ENCODE data around the gene TTI1. TPM values are rescaled to one million over a fixed set of nuclear protein-coding genes. Genes with fewer than 3 reads are reported as not detected.

Gene TTI1
- total and polyA plus RNA-seq, 2 experiments from 2014 or later, result 17.8 to 56.4 TPM

DNA sequence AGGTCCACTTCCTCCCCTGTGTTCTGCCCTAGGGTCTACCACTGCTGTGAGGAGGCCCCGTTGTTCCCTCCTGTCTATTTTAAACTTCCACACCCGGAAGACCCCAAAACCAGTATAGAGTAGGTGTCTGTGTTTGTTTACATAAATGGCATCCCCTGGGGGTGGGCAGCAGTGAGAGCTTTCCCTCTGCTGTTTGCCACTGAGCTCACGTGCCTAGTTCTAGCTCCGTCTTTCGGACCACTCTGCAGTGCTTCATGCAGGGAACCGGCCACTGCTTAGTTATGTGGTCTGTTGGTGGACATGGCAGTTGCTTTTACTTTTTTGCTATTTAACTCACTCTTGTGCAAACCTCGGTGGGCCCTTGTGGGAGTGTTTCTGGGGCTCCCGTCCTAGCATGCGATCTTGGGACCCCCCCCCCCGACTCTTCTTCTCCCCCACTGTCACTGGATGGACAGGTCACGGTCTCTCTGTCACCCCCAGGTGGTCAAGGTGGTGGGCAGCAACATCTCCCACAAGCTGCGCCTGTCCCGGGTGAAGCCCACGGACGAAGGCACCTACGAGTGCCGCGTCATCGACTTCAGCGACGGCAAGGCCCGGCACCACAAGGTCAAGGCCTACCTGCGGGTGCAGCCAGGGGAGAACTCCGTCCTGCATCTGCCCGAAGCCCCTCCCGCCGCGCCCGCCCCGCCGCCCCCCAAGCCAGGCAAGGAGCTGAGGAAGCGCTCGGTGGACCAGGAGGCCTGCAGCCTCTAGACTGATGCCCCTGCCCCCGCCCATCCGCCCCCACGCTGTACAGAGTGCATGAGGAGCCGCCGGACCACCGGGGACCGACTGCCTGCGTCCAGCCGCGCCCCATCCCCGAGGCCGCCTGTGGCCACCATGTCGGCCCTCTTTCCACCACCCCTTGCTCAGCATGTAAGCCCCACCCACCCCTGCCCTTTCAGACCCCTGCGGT, 89.5 kb downstream of the TTI1 start:
- Histone ChIP-seq H3K4me1 (ENCODE audit: insufficient read depth) (peaks cover 5% of the 10 kb centered on the region; the same call in 1 of the 2 replicates), H3K36me3 (ENCODE audit: insufficient read depth) (no peaks in the 10 kb centered on the region), H3K9me2 (ENCODE audit: insufficient read depth) (no peaks in the 10 kb centered on the region), H3K4me3 (no peak overlapping the region), H3F3A (replicated peaks; ENCODE audit: low read depth) (no peaks in the 10 kb centered on the region), H3K4me2 (no peak overlapping the region), H2AFZ (no peak overlapping the region), H4K20me1 (replicated peaks; ENCODE audit: insufficient read depth) (no peaks in the 10 kb centered on the region), H3K27me3 (ENCODE audit: insufficient read depth) (no peaks in the 10 kb centered on the region), H3K27ac (ENCODE audit: low read depth) (no peak overlapping the region), H3K79me2 (replicated peaks; ENCODE audit: insufficient read depth) (no peaks in the 10 kb centered on the region)
- ATAC-seq (peak; percentile 74), DNase-seq (ENCODE audit: low spot score) (peak; percentile 56)
- peaks cover 4% of the 10 kb centered on the region for H3K27me3 Mint-ChIP-seq (ENCODE audit: insufficient read depth, low read depth, poor library complexity)
- H3K4me3 Mint-ChIP-seq, result no peak overlapping the region
- H3K4me1 Mint-ChIP-seq, result peaks cover 3% of the 10 kb centered on the region
- no peak overlapping the region; the same call in 1 of the 2 replicates for H3K27ac Mint-ChIP-seq
- no peaks in the 10 kb centered on the region; the same call in 2 of the 3 replicates for H3K36me3 Mint-ChIP-seq (ENCODE audit: low read depth)
- H3K9me3 Mint-ChIP-seq, result peaks cover 13% of the 10 kb centered on the region
- TF ChIP-seq NANOG (IDR thresholded peaks at IDR 0.05; ENCODE audit: borderline replicate concordance) (no peak), CTCF (conservative IDR thresholded peaks at IDR 0.05; ENCODE audit: low read depth in 2 of 2) (peak; percentile 43 to 61), JUNB (IDR thresholded peaks at IDR 0.05; ENCODE audit: unreplicated experiment) (no peak)

DNA sequence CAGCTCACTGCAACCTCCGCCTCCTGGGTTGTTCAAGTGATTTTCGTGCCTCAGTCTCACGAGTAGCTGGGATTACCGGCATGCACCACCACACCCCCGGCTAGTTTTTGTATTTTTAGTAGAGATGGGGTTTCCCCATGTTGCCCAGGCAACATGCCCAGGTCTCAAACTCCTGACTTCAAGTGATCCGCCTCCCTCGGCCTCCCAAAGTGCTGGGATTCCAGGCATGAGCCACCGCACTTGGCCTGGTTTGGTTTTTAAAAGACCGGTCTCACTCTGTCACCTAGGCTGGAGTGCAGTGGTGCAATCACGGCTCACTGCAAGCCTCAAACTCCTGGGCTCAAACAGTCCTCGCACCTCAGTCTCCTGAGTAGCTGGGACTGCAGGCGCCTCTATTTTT, 90.2 kb downstream of the TTI1 start:
- no peak for DNase-seq (ENCODE audit: low spot score)
- TF ChIP-seq, protein P1, sequence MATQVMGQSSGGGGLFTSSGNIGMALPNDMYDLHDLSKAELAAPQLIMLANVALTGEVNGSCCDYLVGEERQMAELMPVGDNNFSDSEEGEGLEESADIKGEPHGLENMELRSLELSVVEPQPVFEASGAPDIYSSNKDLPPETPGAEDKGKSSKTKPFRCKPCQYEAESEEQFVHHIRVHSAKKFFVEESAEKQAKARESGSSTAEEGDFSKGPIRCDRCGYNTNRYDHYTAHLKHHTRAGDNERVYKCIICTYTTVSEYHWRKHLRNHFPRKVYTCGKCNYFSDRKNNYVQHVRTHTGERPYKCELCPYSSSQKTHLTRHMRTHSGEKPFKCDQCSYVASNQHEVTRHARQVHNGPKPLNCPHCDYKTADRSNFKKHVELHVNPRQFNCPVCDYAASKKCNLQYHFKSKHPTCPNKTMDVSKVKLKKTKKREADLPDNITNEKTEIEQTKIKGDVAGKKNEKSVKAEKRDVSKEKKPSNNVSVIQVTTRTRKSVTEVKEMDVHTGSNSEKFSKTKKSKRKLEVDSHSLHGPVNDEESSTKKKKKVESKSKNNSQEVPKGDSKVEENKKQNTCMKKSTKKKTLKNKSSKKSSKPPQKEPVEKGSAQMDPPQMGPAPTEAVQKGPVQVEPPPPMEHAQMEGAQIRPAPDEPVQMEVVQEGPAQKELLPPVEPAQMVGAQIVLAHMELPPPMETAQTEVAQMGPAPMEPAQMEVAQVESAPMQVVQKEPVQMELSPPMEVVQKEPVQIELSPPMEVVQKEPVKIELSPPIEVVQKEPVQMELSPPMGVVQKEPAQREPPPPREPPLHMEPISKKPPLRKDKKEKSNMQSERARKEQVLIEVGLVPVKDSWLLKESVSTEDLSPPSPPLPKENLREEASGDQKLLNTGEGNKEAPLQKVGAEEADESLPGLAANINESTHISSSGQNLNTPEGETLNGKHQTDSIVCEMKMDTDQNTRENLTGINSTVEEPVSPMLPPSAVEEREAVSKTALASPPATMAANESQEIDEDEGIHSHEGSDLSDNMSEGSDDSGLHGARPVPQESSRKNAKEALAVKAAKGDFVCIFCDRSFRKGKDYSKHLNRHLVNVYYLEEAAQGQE (IDR thresholded peaks at IDR 0.05; ENCODE audit: unreplicated experiment), result no peak
- TF ChIP-seq CREB1 (CRISPR knock-in tag; IDR thresholded peaks at IDR 0.05; ENCODE audit: low read depth), result no peak
- TF ChIP-seq, protein P2, sequence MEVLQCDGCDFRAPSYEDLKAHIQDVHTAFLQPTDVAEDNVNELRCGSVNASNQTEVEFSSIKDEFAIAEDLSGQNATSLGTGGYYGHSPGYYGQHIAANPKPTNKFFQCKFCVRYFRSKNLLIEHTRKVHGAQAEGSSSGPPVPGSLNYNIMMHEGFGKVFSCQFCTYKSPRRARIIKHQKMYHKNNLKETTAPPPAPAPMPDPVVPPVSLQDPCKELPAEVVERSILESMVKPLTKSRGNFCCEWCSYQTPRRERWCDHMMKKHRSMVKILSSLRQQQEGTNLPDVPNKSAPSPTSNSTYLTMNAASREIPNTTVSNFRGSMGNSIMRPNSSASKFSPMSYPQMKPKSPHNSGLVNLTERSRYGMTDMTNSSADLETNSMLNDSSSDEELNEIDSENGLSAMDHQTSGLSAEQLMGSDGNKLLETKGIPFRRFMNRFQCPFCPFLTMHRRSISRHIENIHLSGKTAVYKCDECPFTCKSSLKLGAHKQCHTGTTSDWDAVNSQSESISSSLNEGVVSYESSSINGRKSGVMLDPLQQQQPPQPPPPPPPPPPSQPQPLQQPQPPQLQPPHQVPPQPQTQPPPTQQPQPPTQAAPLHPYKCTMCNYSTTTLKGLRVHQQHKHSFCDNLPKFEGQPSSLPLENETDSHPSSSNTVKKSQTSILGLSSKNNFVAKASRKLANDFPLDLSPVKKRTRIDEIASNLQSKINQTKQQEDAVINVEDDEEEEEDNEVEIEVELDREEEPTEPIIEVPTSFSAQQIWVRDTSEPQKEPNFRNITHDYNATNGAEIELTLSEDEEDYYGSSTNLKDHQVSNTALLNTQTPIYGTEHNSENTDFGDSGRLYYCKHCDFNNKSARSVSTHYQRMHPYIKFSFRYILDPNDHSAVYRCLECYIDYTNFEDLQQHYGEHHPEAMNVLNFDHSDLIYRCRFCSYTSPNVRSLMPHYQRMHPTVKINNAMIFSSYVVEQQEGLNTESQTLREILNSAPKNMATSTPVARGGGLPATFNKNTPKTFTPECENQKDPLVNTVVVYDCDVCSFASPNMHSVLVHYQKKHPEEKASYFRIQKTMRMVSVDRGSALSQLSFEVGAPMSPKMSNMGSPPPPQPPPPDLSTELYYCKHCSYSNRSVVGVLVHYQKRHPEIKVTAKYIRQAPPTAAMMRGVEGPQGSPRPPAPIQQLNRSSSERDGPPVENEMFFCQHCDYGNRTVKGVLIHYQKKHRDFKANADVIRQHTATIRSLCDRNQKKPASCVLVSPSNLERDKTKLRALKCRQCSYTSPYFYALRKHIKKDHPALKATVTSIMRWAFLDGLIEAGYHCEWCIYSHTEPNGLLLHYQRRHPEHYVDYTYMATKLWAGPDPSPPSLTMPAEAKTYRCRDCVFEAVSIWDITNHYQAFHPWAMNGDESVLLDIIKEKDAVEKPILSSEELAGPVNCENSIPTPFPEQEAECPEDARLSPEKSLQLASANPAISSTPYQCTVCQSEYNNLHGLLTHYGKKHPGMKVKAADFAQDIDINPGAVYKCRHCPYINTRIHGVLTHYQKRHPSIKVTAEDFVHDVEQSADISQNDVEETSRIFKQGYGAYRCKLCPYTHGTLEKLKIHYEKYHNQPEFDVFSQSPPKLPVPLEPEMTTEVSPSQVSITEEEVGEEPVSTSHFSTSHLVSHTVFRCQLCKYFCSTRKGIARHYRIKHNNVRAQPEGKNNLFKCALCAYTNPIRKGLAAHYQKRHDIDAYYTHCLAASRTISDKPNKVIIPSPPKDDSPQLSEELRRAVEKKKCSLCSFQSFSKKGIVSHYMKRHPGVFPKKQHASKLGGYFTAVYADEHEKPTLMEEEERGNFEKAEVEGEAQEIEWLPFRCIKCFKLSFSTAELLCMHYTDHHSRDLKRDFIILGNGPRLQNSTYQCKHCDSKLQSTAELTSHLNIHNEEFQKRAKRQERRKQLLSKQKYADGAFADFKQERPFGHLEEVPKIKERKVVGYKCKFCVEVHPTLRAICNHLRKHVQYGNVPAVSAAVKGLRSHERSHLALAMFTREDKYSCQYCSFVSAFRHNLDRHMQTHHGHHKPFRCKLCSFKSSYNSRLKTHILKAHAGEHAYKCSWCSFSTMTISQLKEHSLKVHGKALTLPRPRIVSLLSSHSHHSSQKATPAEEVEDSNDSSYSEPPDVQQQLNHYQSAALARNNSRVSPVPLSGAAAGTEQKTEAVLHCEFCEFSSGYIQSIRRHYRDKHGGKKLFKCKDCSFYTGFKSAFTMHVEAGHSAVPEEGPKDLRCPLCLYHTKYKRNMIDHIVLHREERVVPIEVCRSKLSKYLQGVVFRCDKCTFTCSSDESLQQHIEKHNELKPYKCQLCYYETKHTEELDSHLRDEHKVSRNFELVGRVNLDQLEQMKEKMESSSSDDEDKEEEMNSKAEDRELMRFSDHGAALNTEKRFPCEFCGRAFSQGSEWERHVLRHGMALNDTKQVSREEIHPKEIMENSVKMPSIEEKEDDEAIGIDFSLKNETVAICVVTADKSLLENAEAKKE (CRISPR knock-in tag; IDR thresholded peaks at IDR 0.05), result no peak
- TF ChIP-seq STAT1 (IDR thresholded peaks at IDR 0.05; ENCODE audit: unreplicated experiment), result no peak
- no peak for TF ChIP-seq JUNB (IDR thresholded peaks at IDR 0.05; ENCODE audit: unreplicated experiment)

More for the DNA sequence above, 90.2 kb downstream of the TTI1 start:
- H2AFZ ChIP-seq, result no peak overlapping the region
- H3K4me1 ChIP-seq (ENCODE audit: insufficient read depth), result peaks cover 5% of the 10 kb centered on the region; the same call in 1 of the 2 replicates
- no peaks in the 10 kb centered on the region for H3F3A ChIP-seq (replicated peaks; ENCODE audit: low read depth)
- no peaks in the 10 kb centered on the region for H3K36me3 ChIP-seq (ENCODE audit: insufficient read depth)
- Mint-ChIP-seq H3K36me3 (ENCODE audit: low read depth) (no peaks in the 10 kb centered on the region), H3K27me3 (ENCODE audit: insufficient read depth, low read depth, poor library complexity) (peaks cover 6% of the 10 kb centered on the region), H3K9me3 (peaks cover 10% of the 10 kb centered on the region), H3K27ac (no peak overlapping the region), H3K4me3 (no peak overlapping the region), H3K4me1 (peaks cover 3% of the 10 kb centered on the region)
- no peak overlapping the region for H3K4me2 ChIP-seq
- no peaks in the 10 kb centered on the region for H4K20me1 ChIP-seq (replicated peaks; ENCODE audit: insufficient read depth)
- H3K27ac ChIP-seq (ENCODE audit: low read depth), result no peak overlapping the region
- H3K4me3 ChIP-seq, result no peak overlapping the region
- no peak for ATAC-seq
- H3K79me2 ChIP-seq (replicated peaks; ENCODE audit: insufficient read depth), result no peaks in the 10 kb centered on the region
- no peaks in the 10 kb centered on the region for H3K9me2 ChIP-seq (ENCODE audit: insufficient read depth)
- H3K27me3 ChIP-seq (ENCODE audit: insufficient read depth), result no peaks in the 10 kb centered on the region
